OCI-LY7 (cell line): ENCODE data around the gene CD200.

Source experiments
- CTCF ChIP-seq: fragments of 200-600 bp; sonication (generic); conservative IDR thresholded peaks from 2 replicates; pipeline ENCODE4 v1.5.1; 2014; ENCODE audit warnings: mild to moderate bottlenecking, antibody characterized with exemption, low read length, moderate library complexity, mixed read lengths
- EZH2phosphoT487 ChIP-seq: fragments of 200-600 bp; sonication (generic); IDR thresholded peaks from 2 replicates; pipeline ENCODE4 v1.6.1; 2018; ENCODE audit warnings: low read depth, borderline replicate concordance, mild to moderate bottlenecking, mixed run types, antibody characterized with exemption, low read length, moderate library complexity, mixed read lengths

- peak; percentile 46 for TF ChIP-seq CTCF
- no peak for TF ChIP-seq EZH2phosphoT487
These were observed 28.3 kb upstream of the CD200 start for GRCh38 chr3:112304611-112305010.
